ENCODE results near the gene UBE2U.

The UBE2U gene

DNA sequence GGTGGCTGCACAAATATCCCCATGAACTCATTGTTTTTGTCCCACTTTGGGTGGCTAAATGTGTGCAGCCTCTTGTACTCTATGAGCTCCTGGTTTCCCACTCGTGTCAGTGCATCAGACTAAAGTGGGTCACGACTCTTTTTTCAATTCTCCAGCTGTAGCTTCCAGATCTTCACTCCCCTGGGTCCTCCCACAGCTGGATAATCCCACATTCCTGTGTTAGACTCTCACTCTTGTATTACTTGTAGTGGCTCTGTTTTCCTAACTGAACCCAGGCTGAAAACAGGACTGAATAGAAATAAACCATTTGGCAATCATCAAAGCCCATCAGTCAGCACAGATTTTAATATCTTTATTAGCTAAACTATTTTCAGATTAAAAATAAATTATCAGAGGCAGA is 60.4 kb downstream of the UBE2U start:
- Histone ChIP-seq H3K27me3 (ENCODE audit: control insufficient read depth, insufficient read depth, low read length) (peaks cover 29% of the 10 kb centered on the region), H3K9me3 (replicated peaks; ENCODE audit: low read length) (no peaks in the 10 kb centered on the region), H3K36me3 (ENCODE audit: insufficient read depth, low read length) (no peaks in the 10 kb centered on the region)

DNA sequence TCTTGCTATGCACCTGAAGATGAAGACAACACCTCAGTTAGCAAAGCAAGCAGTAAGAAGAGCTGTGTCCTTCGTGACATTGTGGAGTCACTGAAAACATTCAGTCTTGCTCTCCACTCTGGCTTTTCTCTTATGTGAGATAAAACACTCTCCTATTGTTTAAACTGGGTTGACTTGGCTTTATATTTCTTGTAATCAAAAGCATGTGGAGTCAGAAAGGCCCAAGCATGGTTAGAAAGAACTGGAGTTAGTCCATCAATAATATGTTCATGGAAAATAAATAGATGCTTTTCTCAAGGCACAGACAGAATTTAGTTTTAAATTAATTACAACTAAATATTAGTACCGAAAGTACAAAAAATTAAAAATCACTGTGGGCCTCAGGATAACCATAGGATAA is 61.7 kb downstream of the UBE2U start:
- no peaks in the 10 kb centered on the region for H3K4me1 ChIP-seq (ENCODE audit: control insufficient read depth, insufficient read depth, low read length)
- H3K27me3 ChIP-seq (ENCODE audit: control insufficient read depth, insufficient read depth, low read length), result peaks cover 29% of the 10 kb centered on the region
- H3K9ac ChIP-seq (ENCODE audit: low read depth, low read length), result no peak overlapping the region
- H3K4me3 ChIP-seq (ENCODE audit: low read length), result no peak overlapping the region
- H3K4me2 ChIP-seq (ENCODE audit: low read length), result no peak overlapping the region
- no peaks in the 10 kb centered on the region for H3K36me3 ChIP-seq (ENCODE audit: insufficient read depth, low read length)
- no peaks in the 10 kb centered on the region for H3K9me3 ChIP-seq (replicated peaks; ENCODE audit: low read length)

More for the DNA sequence above, 60.4 kb downstream of the UBE2U start:
- Histone ChIP-seq H3K4me2 (ENCODE audit: low read length) (no peak overlapping the region), H3K9ac (ENCODE audit: low read depth, low read length) (no peak overlapping the region), H3K4me1 (ENCODE audit: control insufficient read depth, insufficient read depth, low read length) (no peaks in the 10 kb centered on the region), H3K4me3 (ENCODE audit: low read length) (no peak overlapping the region)

DNA sequence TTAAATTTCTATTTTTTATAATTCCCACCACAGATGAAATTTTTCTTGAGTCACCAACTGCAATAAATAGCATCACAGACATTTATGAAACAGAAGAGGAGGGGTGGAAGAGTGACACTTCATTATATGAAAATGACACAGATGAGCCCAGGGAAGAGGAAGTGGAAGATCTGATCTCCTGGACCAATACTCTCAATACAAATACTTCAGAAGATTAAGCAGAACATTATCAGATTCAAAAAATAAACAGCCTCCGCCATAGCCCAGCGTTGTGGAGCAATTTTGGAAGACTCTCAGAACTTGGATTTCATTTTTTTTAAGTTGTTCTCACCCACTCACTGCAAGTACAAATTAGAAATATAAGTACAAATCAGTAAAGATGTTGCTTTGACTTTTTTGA is 63.6 kb downstream of the UBE2U start:
- no peak overlapping the region for H3K9ac ChIP-seq (ENCODE audit: low read depth, low read length)
- H3K9me3 ChIP-seq (replicated peaks; ENCODE audit: low read length), result no peaks in the 10 kb centered on the region
- H3K4me1 ChIP-seq (ENCODE audit: control insufficient read depth, insufficient read depth, low read length), result no peaks in the 10 kb centered on the region
- H3K36me3 ChIP-seq (ENCODE audit: insufficient read depth, low read length), result no peaks in the 10 kb centered on the region
- no peak overlapping the region for H3K4me3 ChIP-seq (ENCODE audit: low read length)
- H3K27me3 ChIP-seq (ENCODE audit: control insufficient read depth, insufficient read depth, low read length), result peaks cover 26% of the 10 kb centered on the region
- H3K4me2 ChIP-seq (ENCODE audit: low read length), result no peak overlapping the region

DNA sequence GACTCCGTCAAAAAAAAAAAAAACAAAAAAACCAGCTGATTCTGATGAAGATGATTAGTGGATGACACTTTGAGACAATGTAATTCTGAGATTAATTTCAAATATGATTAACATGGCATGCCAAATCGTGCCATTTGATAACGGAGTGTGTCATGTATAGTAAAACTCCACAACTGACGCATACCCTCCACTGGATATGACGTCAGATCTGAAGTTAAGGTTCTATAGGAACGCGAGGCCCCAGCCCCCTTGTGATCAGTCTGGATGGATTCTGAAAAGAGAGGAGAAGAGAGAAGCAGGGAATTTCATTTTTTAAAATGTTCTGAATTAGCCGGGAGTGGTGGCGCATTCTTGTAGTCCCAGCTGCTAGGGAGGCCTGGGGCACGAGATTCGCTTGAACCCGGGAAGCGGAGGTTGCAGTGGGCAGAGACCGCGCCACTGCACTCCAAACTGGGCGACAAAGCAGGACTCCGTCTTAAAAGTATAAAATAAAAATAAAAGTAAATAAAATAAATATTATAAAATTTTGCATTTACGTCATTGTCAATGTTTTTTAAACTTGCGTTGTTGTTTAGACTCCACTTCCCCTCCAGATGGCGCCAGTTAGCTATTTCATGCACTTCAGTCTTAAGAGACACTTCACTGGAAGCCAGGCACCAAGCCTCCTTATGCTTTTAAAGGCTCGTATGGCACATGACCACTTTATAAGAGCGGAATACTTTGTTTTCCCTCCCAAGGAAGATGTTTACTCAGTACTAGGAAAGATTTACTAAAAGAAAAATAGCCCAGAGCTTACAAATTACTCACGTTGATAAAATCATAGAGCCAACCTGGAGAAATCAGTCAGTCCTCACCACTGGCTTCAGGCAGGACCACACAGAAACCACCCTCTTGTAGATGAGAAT is 65.5 kb downstream of the UBE2U start:
- H3K4me2 ChIP-seq (ENCODE audit: low read length), result no peak overlapping the region
- H3K9me3 ChIP-seq (replicated peaks; ENCODE audit: low read length), result no peaks in the 10 kb centered on the region
- no peaks in the 10 kb centered on the region for H3K36me3 ChIP-seq (ENCODE audit: insufficient read depth, low read length)
- H3K4me1 ChIP-seq (ENCODE audit: control insufficient read depth, insufficient read depth, low read length), result no peaks in the 10 kb centered on the region
- H3K9ac ChIP-seq (ENCODE audit: low read depth, low read length), result no peak overlapping the region
- H3K4me3 ChIP-seq (ENCODE audit: low read length), result no peak overlapping the region
- peaks cover 30% of the 10 kb centered on the region for H3K27me3 ChIP-seq (ENCODE audit: control insufficient read depth, insufficient read depth, low read length)

DNA sequence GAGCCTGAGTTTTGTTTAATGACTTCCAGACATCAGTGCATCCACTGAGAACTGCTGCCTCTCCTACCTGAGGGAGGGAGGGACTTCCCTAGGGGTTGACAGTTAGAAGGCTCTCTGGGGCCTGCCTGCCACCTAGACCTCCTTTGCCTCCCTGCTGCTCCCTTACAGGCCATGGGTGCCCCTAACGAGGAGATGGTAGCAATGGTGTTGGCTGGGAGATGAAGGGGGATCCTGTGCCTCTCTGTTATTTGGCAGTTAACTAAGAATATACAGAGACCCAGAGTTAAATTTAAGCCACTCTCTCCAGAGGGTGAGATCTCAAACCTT is 66.1 kb downstream of the UBE2U start:
- H3K9ac ChIP-seq (ENCODE audit: low read depth, low read length), result no peak overlapping the region
- no peak overlapping the region for H3K4me3 ChIP-seq (ENCODE audit: low read length)
- H3K4me2 ChIP-seq (ENCODE audit: low read length), result no peak overlapping the region
- H3K4me1 ChIP-seq (ENCODE audit: control insufficient read depth, insufficient read depth, low read length), result no peaks in the 10 kb centered on the region
- H3K36me3 ChIP-seq (ENCODE audit: insufficient read depth, low read length), result no peaks in the 10 kb centered on the region
- H3K27me3 ChIP-seq (ENCODE audit: control insufficient read depth, insufficient read depth, low read length), result peaks cover 30% of the 10 kb centered on the region
- no peaks in the 10 kb centered on the region for H3K9me3 ChIP-seq (replicated peaks; ENCODE audit: low read length)

DNA sequence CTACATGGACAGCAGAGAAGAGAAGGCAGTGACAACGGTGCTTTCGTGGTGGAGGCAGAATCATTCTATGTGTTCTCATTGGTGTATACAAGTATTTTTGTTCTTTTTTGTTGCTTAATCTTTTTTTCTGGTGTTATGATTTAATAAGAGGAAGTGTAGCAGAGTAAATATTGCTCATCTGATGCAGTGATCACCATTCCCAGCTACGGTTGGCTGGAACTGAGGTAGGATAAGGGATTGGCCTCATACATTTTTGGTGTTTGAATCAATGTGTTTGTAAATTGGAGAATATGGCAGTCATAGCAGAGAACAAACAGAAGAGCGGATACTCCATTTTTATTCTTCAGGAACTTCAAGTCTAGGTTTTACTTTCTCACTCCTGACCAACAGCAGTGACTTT is 76.6 kb downstream of the UBE2U start:
- Histone ChIP-seq H3K36me3 (ENCODE audit: insufficient read depth, low read length) (no peaks in the 10 kb centered on the region), H3K9ac (ENCODE audit: low read depth, low read length) (no peak overlapping the region), H3K4me2 (ENCODE audit: low read length) (no peak overlapping the region), H3K9me3 (replicated peaks; ENCODE audit: low read length) (no peaks in the 10 kb centered on the region), H3K27me3 (ENCODE audit: control insufficient read depth, insufficient read depth, low read length) (no peaks in the 10 kb centered on the region), H3K4me3 (ENCODE audit: low read length) (no peak overlapping the region), H3K4me1 (ENCODE audit: control insufficient read depth, insufficient read depth, low read length) (no peaks in the 10 kb centered on the region)

DNA sequence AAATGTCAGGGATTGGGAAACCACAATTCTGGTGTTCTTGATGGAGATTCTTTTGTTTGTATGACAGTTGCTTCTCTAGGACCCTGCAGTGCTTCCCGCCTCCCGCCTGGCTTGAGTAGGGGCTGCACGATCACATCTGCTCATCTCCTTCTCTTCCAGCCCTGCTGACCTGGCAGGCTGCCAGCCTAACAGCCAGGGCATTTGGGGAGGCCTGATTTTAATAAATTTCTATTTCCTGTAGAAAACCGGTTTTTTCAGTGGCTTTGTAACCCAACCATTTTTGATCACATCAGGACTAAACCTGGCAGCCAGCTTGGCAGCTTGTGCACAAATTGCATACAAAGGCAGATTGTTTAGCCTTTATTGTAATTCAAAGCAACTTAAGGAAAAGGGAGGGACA is 78.9 kb downstream of the UBE2U start:
- Histone ChIP-seq H3K4me2 (ENCODE audit: low read length) (no peak overlapping the region), H3K9me3 (replicated peaks; ENCODE audit: low read length) (no peaks in the 10 kb centered on the region), H3K4me1 (ENCODE audit: control insufficient read depth, insufficient read depth, low read length) (no peaks in the 10 kb centered on the region), H3K4me3 (ENCODE audit: low read length) (no peak overlapping the region), H3K36me3 (ENCODE audit: insufficient read depth, low read length) (no peaks in the 10 kb centered on the region), H3K9ac (ENCODE audit: low read depth, low read length) (no peak overlapping the region), H3K27me3 (ENCODE audit: control insufficient read depth, insufficient read depth, low read length) (peaks cover 2% of the 10 kb centered on the region)

DNA sequence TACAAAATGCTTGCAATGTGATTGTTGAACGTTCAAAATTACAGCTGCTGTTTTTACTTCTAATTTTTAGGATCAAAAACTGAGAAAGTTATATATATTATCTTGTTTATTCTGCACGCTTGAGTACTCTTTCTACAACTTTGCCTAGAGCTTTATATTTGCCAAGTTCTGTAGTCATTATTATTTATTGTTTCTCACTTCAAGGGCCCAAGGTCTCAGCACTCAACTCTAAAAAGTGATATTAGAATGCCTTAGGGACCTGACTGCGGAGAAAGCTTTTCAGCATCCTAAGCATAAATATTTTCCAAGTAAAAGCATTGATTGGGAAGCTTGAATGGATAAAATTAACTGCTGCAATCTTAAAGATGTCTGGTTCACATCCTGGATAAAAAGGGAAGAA is 83.6 kb downstream of the UBE2U start:
- Histone ChIP-seq H3K4me1 (ENCODE audit: control insufficient read depth, insufficient read depth, low read length) (no peaks in the 10 kb centered on the region), H3K36me3 (ENCODE audit: insufficient read depth, low read length) (no peaks in the 10 kb centered on the region), H3K4me3 (ENCODE audit: low read length) (no peak overlapping the region), H3K4me2 (ENCODE audit: low read length) (no peak overlapping the region), H3K9ac (ENCODE audit: low read depth, low read length) (no peak overlapping the region), H3K9me3 (replicated peaks; ENCODE audit: low read length) (no peaks in the 10 kb centered on the region), H3K27me3 (ENCODE audit: control insufficient read depth, insufficient read depth, low read length) (peaks cover 6% of the 10 kb centered on the region)

DNA sequence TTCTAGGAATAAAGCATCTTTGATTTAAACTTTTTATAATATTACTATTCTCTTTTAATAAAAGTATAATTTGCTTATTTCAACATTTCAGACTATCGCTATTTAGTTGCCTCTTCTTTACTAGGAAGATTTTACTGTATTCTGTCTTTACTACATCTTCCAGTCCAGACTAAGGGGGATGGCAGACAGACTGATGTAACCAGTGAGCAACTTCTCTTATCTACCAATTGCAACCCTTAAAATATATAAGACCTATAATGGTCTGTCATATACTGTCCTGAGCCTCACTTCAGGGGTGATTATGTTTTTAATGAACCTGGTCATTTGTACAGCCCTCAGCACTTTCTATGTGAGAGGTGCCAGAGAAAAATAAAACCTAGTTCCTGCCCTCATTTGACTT is 87.0 kb downstream of the UBE2U start:
- no peaks in the 10 kb centered on the region for H3K4me1 ChIP-seq (ENCODE audit: control insufficient read depth, insufficient read depth, low read length)
- peaks cover 14% of the 10 kb centered on the region for H3K27me3 ChIP-seq (ENCODE audit: control insufficient read depth, insufficient read depth, low read length)
- H3K9ac ChIP-seq (ENCODE audit: low read depth, low read length), result no peak overlapping the region
- no peak overlapping the region for H3K4me2 ChIP-seq (ENCODE audit: low read length)
- no peaks in the 10 kb centered on the region for H3K36me3 ChIP-seq (ENCODE audit: insufficient read depth, low read length)
- H3K9me3 ChIP-seq (replicated peaks; ENCODE audit: low read length), result no peaks in the 10 kb centered on the region
- H3K4me3 ChIP-seq (ENCODE audit: low read length), result no peak overlapping the region

DNA sequence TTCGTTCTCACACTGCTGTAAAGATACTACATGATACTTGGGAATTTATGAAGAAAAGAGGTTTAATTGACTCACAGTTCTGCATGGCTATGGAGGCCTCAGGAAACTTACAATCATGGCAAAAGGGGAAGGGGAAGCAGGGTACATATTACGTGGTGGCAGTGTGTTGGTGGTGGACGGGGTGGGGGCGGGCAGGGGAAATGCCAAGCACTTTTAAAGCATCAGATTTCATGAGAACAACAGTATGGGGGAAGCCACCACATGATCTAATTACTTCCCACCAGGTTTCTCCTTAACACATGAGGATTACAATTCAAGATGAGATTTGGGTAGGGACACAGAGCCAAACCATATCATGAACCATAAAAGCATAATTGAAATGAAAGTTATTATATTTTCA is 88.5 kb downstream of the UBE2U start:
- H3K4me1 ChIP-seq (ENCODE audit: control insufficient read depth, insufficient read depth, low read length), result no peaks in the 10 kb centered on the region
- no peak overlapping the region for H3K4me3 ChIP-seq (ENCODE audit: low read length)
- no peak overlapping the region for H3K9ac ChIP-seq (ENCODE audit: low read depth, low read length)
- H3K9me3 ChIP-seq (replicated peaks; ENCODE audit: low read length), result no peaks in the 10 kb centered on the region
- no peaks in the 10 kb centered on the region for H3K36me3 ChIP-seq (ENCODE audit: insufficient read depth, low read length)
- H3K4me2 ChIP-seq (ENCODE audit: low read length), result no peak overlapping the region
- H3K27me3 ChIP-seq (ENCODE audit: control insufficient read depth, insufficient read depth, low read length), result peaks cover 17% of the 10 kb centered on the region

DNA sequence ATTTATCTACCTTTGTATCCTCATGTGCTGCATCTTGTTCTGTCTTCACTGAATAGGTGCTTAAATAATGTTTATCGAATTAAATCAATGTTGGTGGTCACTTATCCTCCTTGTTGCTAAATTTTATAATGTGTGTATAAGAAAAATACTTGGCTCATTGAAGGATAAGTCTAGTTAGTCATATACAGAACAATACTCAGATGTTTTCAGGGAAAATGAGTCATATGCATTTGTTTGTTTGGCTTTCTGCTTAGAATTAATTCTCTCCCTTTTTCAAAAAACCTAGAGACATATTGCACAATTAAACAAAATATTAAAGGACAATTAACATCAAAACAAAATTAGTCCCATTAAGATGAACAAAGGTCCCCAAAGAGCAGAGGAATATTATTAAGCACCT is 89.0 kb downstream of the UBE2U start:
- H3K4me2 ChIP-seq (ENCODE audit: low read length), result no peak overlapping the region
- no peaks in the 10 kb centered on the region for H3K9me3 ChIP-seq (replicated peaks; ENCODE audit: low read length)
- no peak overlapping the region for H3K9ac ChIP-seq (ENCODE audit: low read depth, low read length)
- H3K27me3 ChIP-seq (ENCODE audit: control insufficient read depth, insufficient read depth, low read length), result peaks cover 14% of the 10 kb centered on the region
- no peaks in the 10 kb centered on the region for H3K4me1 ChIP-seq (ENCODE audit: control insufficient read depth, insufficient read depth, low read length)
- no peaks in the 10 kb centered on the region for H3K36me3 ChIP-seq (ENCODE audit: insufficient read depth, low read length)
- H3K4me3 ChIP-seq (ENCODE audit: low read length), result no peak overlapping the region

DNA sequence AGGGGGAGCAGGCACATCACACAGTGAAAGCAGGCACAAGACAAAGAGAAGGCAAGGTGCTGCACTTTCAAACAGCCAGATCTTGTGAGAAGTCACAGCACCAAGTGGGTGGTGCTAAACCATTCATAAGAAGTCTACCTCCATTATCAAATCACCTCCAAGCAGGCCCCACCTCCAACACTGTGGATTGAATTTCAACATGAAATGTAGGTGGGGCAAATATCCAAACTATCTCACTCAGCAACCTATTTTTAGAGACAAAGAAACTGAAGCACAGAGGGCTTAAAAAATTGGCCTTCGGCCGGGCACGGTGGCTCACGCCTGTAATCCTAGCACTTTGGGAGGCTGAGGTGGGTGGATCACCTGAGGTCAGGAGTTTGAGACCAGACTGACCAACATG is 90.4 kb downstream of the UBE2U start:
- Histone ChIP-seq H3K9me3 (replicated peaks; ENCODE audit: low read length) (no peaks in the 10 kb centered on the region), H3K9ac (ENCODE audit: low read depth, low read length) (no peak overlapping the region), H3K4me3 (ENCODE audit: low read length) (no peak overlapping the region)

More for the DNA sequence above, 90.4 kb downstream of the UBE2U start:
- Histone ChIP-seq H3K27me3 (ENCODE audit: control insufficient read depth, insufficient read depth, low read length) (peaks cover 13% of the 10 kb centered on the region), H3K4me1 (ENCODE audit: control insufficient read depth, insufficient read depth, low read length) (no peaks in the 10 kb centered on the region), H3K36me3 (ENCODE audit: insufficient read depth, low read length) (no peaks in the 10 kb centered on the region), H3K4me2 (ENCODE audit: low read length) (no peak overlapping the region)

Data from skeletal muscle satellite cell (primary cell).